Endothelial cell of umbilical vein (primary cell): Measurements from ENCODE around the gene APOM. TPM values are rescaled to one million over a fixed set of nuclear protein-coding genes. Genes with fewer than 3 reads are reported as not detected.

Experiments used
- BruUV-seq: library from RNA; stranded (reverse); fragments of 400-500 nt; replicated peaks from 2 replicates; lab custom pipeline; 2021; lab: Mats Ljungman, UMichigan
- CTCF ChIA-PET: fragments of 300-600, 350-600 bp; sonication (Branson Sonifier 250); formaldehyde crosslinking; loops from one replicate; lab custom pipeline; 2021; ENCODE audit warnings: antibody characterized with exemption, inconsistent platforms; lab: Charles Lee
- POLR2A ChIA-PET: fragments of 300-600, 350-600 bp; sonication (Branson Sonifier 250); formaldehyde crosslinking; loops from one replicate; lab custom pipeline; 2021; ENCODE audit warnings: antibody characterized with exemption, inconsistent platforms; lab: Charles Lee
- DNase-seq: peaks from one replicate; pipeline ENCODE4 v3.0.0-alpha.2; 2011; ENCODE audit warnings: low read depth, low spot score
- FAIRE-seq: peaks from 2 replicates; lab custom pipeline; 2011; peaks lifted over from hg19 to GRCh38; lab: Jason Lieb, UNC
- H2AFZ ChIP-seq: 2 replicates; pipeline ENCODE4 v1.6.0; 2012; ENCODE audit warnings: low read depth, low read length, control low read depth, inconsistent platforms
- H3K27ac ChIP-seq: 2 replicates; pipeline ENCODE4 v1.5.1; 2011; ENCODE audit warnings: low read depth, mild to moderate bottlenecking, control low read depth, low read length, moderate library complexity; ENCODE audit not compliant: insufficient read depth
- H3K27me3 ChIP-seq, 2 experiments: 2 replicates each; pipeline versions ENCODE4 v1.6.0 to v1.6.1; 2011; ENCODE audit warnings: low read length in 2 of 2, mixed read lengths in 1 of 2; ENCODE audit not compliant: control insufficient read depth in 2 of 2, insufficient read depth in 2 of 2
- H3K36me3 ChIP-seq, 2 experiments: 2 replicates in 1 of 2; 3 replicates in 1 of 2; pipeline ENCODE4 v1.5.1; 2011; ENCODE audit warnings: low read length in 2 of 2, mild to moderate bottlenecking in 1 of 2, moderate library complexity in 1 of 2; ENCODE audit not compliant: control insufficient read depth in 2 of 2, insufficient read depth in 2 of 2; ENCODE audit errors: extremely low read depth in 1 of 2
- H3K4me1 ChIP-seq: 3 replicates; pipeline ENCODE4 v1.5.1; 2011; ENCODE audit warnings: mild to moderate bottlenecking, low read length; ENCODE audit not compliant: control insufficient read depth, insufficient read depth; ENCODE audit errors: extremely low read depth
- H3K4me2 ChIP-seq: 2 replicates; pipeline ENCODE4 v1.6.1; 2011; ENCODE audit warnings: low read length, control low read depth, mixed read lengths; ENCODE audit not compliant: insufficient read depth
- H3K4me3 ChIP-seq, 3 experiments: fragments of 200-600 bp in 1 of 3; sonication (generic), shearing (Covaris generic) in 1 of 3; replicated peaks in 1 of 3; 2 replicates each; pipeline ENCODE4 v1.5.1; 2011 to 2016; ENCODE audit warnings: control low read depth in 3 of 3, low read length in 3 of 3, mild to moderate bottlenecking in 2 of 3, inconsistent platforms in 1 of 3, low read depth in 1 of 3, moderate library complexity in 1 of 3; ENCODE audit not compliant: insufficient read depth in 1 of 3
- H3K79me2 ChIP-seq: 2 replicates; pipeline ENCODE4 v1.6.0; 2012; ENCODE audit warnings: low read length, inconsistent platforms; ENCODE audit not compliant: control insufficient read depth, insufficient read depth
- H3K9ac ChIP-seq: replicated peaks from 2 replicates; pipeline ENCODE3; 2011; ENCODE audit warnings: low read length, control low read depth; ENCODE audit not compliant: insufficient read depth; ENCODE audit errors: extremely low read depth
- H3K9me1 ChIP-seq: replicated peaks from 3 replicates; pipeline ENCODE4 v1.6.0; 2011; ENCODE audit warnings: mild to moderate bottlenecking, low read length; ENCODE audit not compliant: control insufficient read depth, insufficient read depth; ENCODE audit errors: extremely low read depth
- H3K9me3 ChIP-seq: replicated peaks from 2 replicates; pipeline ENCODE4 v1.5.1; 2012; ENCODE audit warnings: low read length, inconsistent platforms; ENCODE audit not compliant: control insufficient read depth, insufficient read depth
- H4K20me1 ChIP-seq: replicated peaks from 2 replicates; pipeline ENCODE3; 2011; ENCODE audit warnings: mild to moderate bottlenecking, low read length; ENCODE audit not compliant: control insufficient read depth, insufficient read depth; ENCODE audit errors: extremely low read depth
- CTCF ChIP-seq, 2 donors: IDR thresholded peaks; 1 replicate in 1 of 2; 2 replicates in 1 of 2; pipeline ENCODE4 v1.5.1; 2011; ENCODE audit warnings: low read length in 2 of 2, mild to moderate bottlenecking in 2 of 2, moderate library complexity in 2 of 2, control low read depth in 1 of 2, inconsistent platforms in 1 of 2, low read depth in 1 of 2; ENCODE audit not compliant: insufficient read depth in 1 of 2; ENCODE audit errors: extremely low read depth in 1 of 2
- EZH2 ChIP-seq: IDR thresholded peaks from 2 replicates; pipeline ENCODE4 v1.6.1; 2012; ENCODE audit warnings: borderline replicate concordance, low read depth, mild to moderate bottlenecking, moderate library complexity, low read length, inconsistent platforms; ENCODE audit not compliant: severe bottlenecking
- FOS ChIP-seq: IDR thresholded peaks from 2 replicates; pipeline ENCODE4 v1.6.1; 2011; ENCODE audit warnings: mild to moderate bottlenecking, low read length, moderate library complexity, borderline replicate concordance; ENCODE audit not compliant: insufficient read depth
- GATA2 ChIP-seq: IDR thresholded peaks from 2 replicates; pipeline ENCODE4 v1.7.0; 2011; ENCODE audit warnings: low read depth, mild to moderate bottlenecking, moderate library complexity, mixed read lengths, low read length; ENCODE audit not compliant: insufficient read length, insufficient read depth
- JUN ChIP-seq: IDR thresholded peaks from 2 replicates; pipeline ENCODE4 v1.6.1; 2011; ENCODE audit warnings: borderline replicate concordance, low read depth; ENCODE audit not compliant: insufficient read length, insufficient read depth
- MAX ChIP-seq: IDR thresholded peaks from 2 replicates; pipeline ENCODE4 v1.6.1; 2011; ENCODE audit not compliant: insufficient read depth, insufficient read length
- MYC ChIP-seq: IDR thresholded peaks from one replicate; pipeline ENCODE4 v1.6.1; 2011; ENCODE audit warnings: mild to moderate bottlenecking, low read depth, low read length
- POLR2A ChIP-seq: IDR thresholded peaks from 2 replicates; pipeline ENCODE4 v1.6.1; 2012; ENCODE audit warnings: low read depth, mild to moderate bottlenecking, control low read depth, low read length
- POLR2AphosphoS5 ChIP-seq: IDR thresholded peaks from 2 replicates; pipeline ENCODE4 v1.6.1; 2012; ENCODE audit warnings: low read depth, mild to moderate bottlenecking, control low read depth, low read length, moderate library complexity; ENCODE audit not compliant: insufficient read depth
- dilution Hi-C: fragments of 300-500 bp; cut with MboI; formaldehyde crosslinking; loops from one replicate; pipeline ENCODE4 v1.15.0; 2019; ENCODE audit warnings: low sequenced_read_pairs; ENCODE audit not compliant: extremely low pct_ligation_motif_present
- intact Hi-C: fragments of 100-400 bp; cut with micrococcal nuclease; formaldehyde crosslinking; loops from one replicate; pipeline ENCODE4 v1.10.0; 2022
- polyA plus RNA-seq, 4 experiments: library from polyadenylated mRNA; depleted of rRNA in 3 of 4; stranded (reverse) in 3 of 4; unstranded in 1 of 4; fragments of >200 nt; gene quantifications; 2 replicates each; pipeline versions ENCODE4 v1.2.1 to v1.2.3, GENCODE V29; 2011 to 2012; ENCODE audit warnings: missing spikeins in 1 of 4
- total RNA-seq: library from RNA; stranded (reverse); gene quantifications from 2 replicates; pipeline ENCODE4 v1.2.3, GENCODE V29; 2021

Gene APOM
- total and polyA plus RNA-seq, 2 donors (not counting 3 experiments of a cell fraction or from before 2014, with no cell fraction given), result 2.5 TPM; not detected in 1

GRCh38 chr6:31661262-31662123 is 5.8 kb downstream of the APOM start:
- CTCF ChIA-PET, result interaction anchor here (1.0 to 5.7 kb wide), 3 partner anchors 9 to 113 kb away, joined by 3 to 38 read pairs (median 3); partner anchors contain the start of gene BAG6
- Histone ChIP-seq H4K20me1 (no peaks in the 10 kb centered on the region), H3K4me2 (peak overlapping the region; percentile 67), H3K4me3 (peak overlapping the region in 1 of 3 experiments; percentile 33), H3K9ac (peak overlapping the region; percentile 82), H3K27ac (no peak overlapping the region), H3K79me2 (peaks cover 34% of the 10 kb centered on the region), H2AFZ (no peak overlapping the region), H3K9me3 (no peaks in the 10 kb centered on the region), H3K9me1 (no peaks in the 10 kb centered on the region), H3K36me3 (peaks cover 2 to 3% of the 10 kb centered on the region in 2 experiments), H3K27me3 (no peaks in the 10 kb centered on the region), H3K4me1 (peaks cover 45% of the 10 kb centered on the region)
- BruUV-seq, result no TSS peak
- dilution Hi-C loops, result no loop called here
- TF ChIP-seq CTCF (IDR thresholded peaks at IDR 0.05; ENCODE audit: extremely low read depth in 1 of 2, insufficient read depth in 1 of 2, low read depth in 1 of 2, low read length in 2 of 2) (no peak), JUN (no peak), MAX (no peak), POLR2AphosphoS5 (no peak), GATA2 (no peak), POLR2A (no peak), MYC (no peak), FOS (no peak), EZH2 (no peak)
- FAIRE-seq, result no peak
- DNase-seq, result no peak
- intact Hi-C loops, result loop anchor here (2.0 to 10.0 kb wide), 3 partner anchors 77 to 533 kb away; partner anchors contain the start of genes GPSM3 and PBX2
- POLR2A ChIA-PET, result interaction anchor here (1.0 to 2.1 kb wide), 3 partner anchors 10 to 166 kb away, joined by 3 to 13 read pairs (median 4); partner anchors contain the start of genes BAG6, HSPA1B and PRRC2A
